Small intestine (tissue), 7 donors: Measurements from ENCODE around the gene KIF22. TPM values are rescaled to one million over a fixed set of nuclear protein-coding genes. Genes with fewer than 3 reads are reported as not detected.
"Not testable (repeated sequence)": the region's sequence is repeated elsewhere in the genome, so short reads cannot be mapped to it uniquely, and the experiment has no call there.

ENCODE experiments used
- DNase-seq, 2 donors: peaks; one replicate each; pipeline versions ENCODE4 v3.0.0 to v3.0.0-alpha.2; 2013
- FAIRE-seq: peaks from 2 replicates; lab custom pipeline; 2012; peaks lifted over from hg19 to GRCh38; lab: Jason Lieb, UNC
- H3K27ac ChIP-seq, 3 donors: one replicate each; pipeline ENCODE4 v1.5.1; 2013; ENCODE audit warnings: low read length in 2 of 3, mild to moderate bottlenecking in 2 of 3, control low read depth in 1 of 3, inconsistent platforms in 1 of 3, low read depth in 1 of 3, moderate library complexity in 1 of 3
- H3K27me3 ChIP-seq, 3 donors: one replicate each; pipeline ENCODE4 v1.6.1; 2013; ENCODE audit warnings: low read length in 3 of 3, inconsistent platforms in 1 of 3; ENCODE audit not compliant: control insufficient read depth in 3 of 3, insufficient read depth in 3 of 3
- H3K36me3 ChIP-seq, 3 donors: one replicate each; pipeline ENCODE4 v1.6.1; 2013; ENCODE audit warnings: low read length in 3 of 3, inconsistent platforms in 1 of 3, low read depth in 1 of 3, mild to moderate bottlenecking in 1 of 3, moderate library complexity in 1 of 3; ENCODE audit not compliant: control insufficient read depth in 3 of 3, insufficient read depth in 2 of 3
- H3K4me1 ChIP-seq, 3 donors: one replicate each; pipeline ENCODE4 v1.6.1; 2013; ENCODE audit warnings: low read length in 2 of 3, inconsistent platforms in 1 of 3, low read depth in 1 of 3, mild to moderate bottlenecking in 1 of 3, moderate library complexity in 1 of 3; ENCODE audit not compliant: control insufficient read depth in 3 of 3, insufficient read depth in 2 of 3
- H3K4me3 ChIP-seq, 3 donors: one replicate each; pipeline ENCODE4 v1.5.1; 2013; ENCODE audit warnings: low read length in 3 of 3, control low read depth in 1 of 3, inconsistent platforms in 1 of 3, low read depth in 1 of 3, mild to moderate bottlenecking in 1 of 3, moderate library complexity in 1 of 3
- H3K9me3 ChIP-seq, 2 donors: one replicate each; pipeline ENCODE4 v1.6.1; 2013; ENCODE audit warnings: low read depth in 1 of 2, low read length in 1 of 2; ENCODE audit not compliant: control insufficient read depth in 2 of 2, insufficient read depth in 1 of 2
- WGBS, 3 donors: extraction: QIAGEN DNeasy Blood & Tissue Kit; methylation state at CpG; one replicate each; pipeline ENCODE4 v1.1.7; 2013; 5-methylcytosine and 5-hydroxymethylcytosine counted together
- polyA plus RNA-seq, 4 donors: library from polyadenylated mRNA; stranded (reverse) in 3 of 4; unstranded in 1 of 4; fragments of 200-250 nt in 3 of 4; fragments of 120-200 nt in 1 of 4; gene quantifications; one replicate each; pipeline versions ENCODE4 v1.2.1 to v1.2.3, GENCODE V29; 2013
- donor health status: healthy with polysubstance abuse.
- donor health status: control.
- donor health status: control.
- donor health status: Bipolar disorder and iron deficiency.
- donor health status: healthy.

The KIF22 gene
- polyA plus RNA-seq, 4 donors: 17.0 to 61.7 (median 34.5) TPM

- WGBS, 3 donors: 41 to 51% (median 50%) methylated on average over 9 to 10 of the region's 10 CpGs
- no peak overlapping the region for H3K4me3 ChIP-seq
- H3K36me3 ChIP-seq: peaks cover 0 to 44% (median 0%) of the 10 kb centered on the region in 3 donors
- H3K27me3 ChIP-seq: no peaks in the 10 kb centered on the region
- H3K4me1 ChIP-seq: peaks cover 15 to 83% (median 22%) of the 10 kb centered on the region in 3 donors
- H3K27ac ChIP-seq: peak overlapping the region; percentile 88 to 90 (median 89)
- H3K9me3 ChIP-seq: no peaks in the 10 kb centered on the region
- DNase-seq (peak; percentile 67 to 82), FAIRE-seq (no peak)
Measured at GRCh38 chr16:29825145-29826044, 34.8 kb downstream of the KIF22 start.

- FAIRE-seq: no peak
- Histone ChIP-seq H3K4me1 (peaks cover 15 to 85% (median 22%) of the 10 kb centered on the region in 3 donors), H3K4me3 (no peak overlapping the region), H3K9me3 (no peaks in the 10 kb centered on the region), H3K36me3 (peaks cover 0 to 47% (median 0%) of the 10 kb centered on the region in 3 donors), H3K27ac (peak overlapping the region; percentile 88 to 90 (median 89)), H3K27me3 (no peaks in the 10 kb centered on the region)
- DNase-seq: peak in 1 of 2 donors; percentile 77
- 41 to 65% (median 61%) methylated on average over 4 to 6 of the region's 8 CpGs for WGBS, 3 donors
Measured at GRCh38 chr16:29826342-29826695, 35.8 kb downstream of the KIF22 start.

- peaks cover 8 to 41% (median 10%) of the 10 kb centered on the region in 3 donors for H3K4me1 ChIP-seq
- FAIRE-seq (no peak), DNase-seq (no peak)
- H3K36me3 ChIP-seq: peaks cover 13 to 64% (median 16%) of the 10 kb centered on the region in 3 donors
- H3K27me3 ChIP-seq: no peaks in the 10 kb centered on the region
- H3K9me3 ChIP-seq: no peaks in the 10 kb centered on the region
- H3K4me3 ChIP-seq: no peak overlapping the region
- H3K27ac ChIP-seq: peak overlapping the region in 1 of 3 donors; percentile 95
- WGBS, 3 donors: 94 to 99% (median 95%) methylated on average over 11 of the region's 11 CpGs
Measured at GRCh38 chr16:29830774-29831173, 40.2 kb downstream of the KIF22 start.

GRCh38 chr16:29831490-29831889, 40.9 kb downstream of the KIF22 start:
- peaks cover 14 to 66% (median 17%) of the 10 kb centered on the region in 3 donors for H3K36me3 ChIP-seq
- no peak for FAIRE-seq

GRCh38 chr16:29833219-29833618, 42.7 kb downstream of the KIF22 start:
- FAIRE-seq, H3K9me3 ChIP-seq, H3K27ac ChIP-seq, DNase-seq, H3K4me3 ChIP-seq, H3K27me3 ChIP-seq: not testable (repeated sequence)
- peaks cover 0 to 24% (median 0%) of the 10 kb centered on the region in 3 donors for H3K4me1 ChIP-seq
- H3K36me3 ChIP-seq: peaks cover 17 to 77% (median 21%) of the 10 kb centered on the region in 3 donors
- WGBS, 3 donors: 94 to 99% (median 95%) methylated on average over 4 of the region's 4 CpGs

More at GRCh38 chr16:29831490-29831889, 40.9 kb downstream of the KIF22 start:
- DNase-seq: no peak
- WGBS, 3 donors: 57 to 76% (median 70%) methylated on average over 2 of the region's 2 CpGs
- no peaks in the 10 kb centered on the region for H3K27me3 ChIP-seq
- peaks cover 5 to 35% (median 6%) of the 10 kb centered on the region in 3 donors for H3K4me1 ChIP-seq
- H3K4me3 ChIP-seq: no peak overlapping the region
- no peaks in the 10 kb centered on the region for H3K9me3 ChIP-seq
- no peak overlapping the region for H3K27ac ChIP-seq

GRCh38 chr16:29834079-29834478, 43.5 kb downstream of the KIF22 start:
- H3K9me3 ChIP-seq: no peaks in the 10 kb centered on the region
- FAIRE-seq: no peak
- no peak for DNase-seq
- H3K36me3 ChIP-seq: peaks cover 20 to 85% (median 24%) of the 10 kb centered on the region in 3 donors
- 90 to 98% (median 93%) methylated on average over 5 of the region's 5 CpGs for WGBS, 3 donors
- H3K4me1 ChIP-seq: peaks cover 0 to 17% (median 0%) of the 10 kb centered on the region in 3 donors
- no peak overlapping the region for H3K4me3 ChIP-seq
- no peaks in the 10 kb centered on the region for H3K27me3 ChIP-seq
- H3K27ac ChIP-seq: no peak overlapping the region

- WGBS, 3 donors: 87 to 95% (median 92%) methylated on average over 7 of the region's 7 CpGs
- no peak overlapping the region for H3K4me3 ChIP-seq
- no peak for FAIRE-seq
- no peak overlapping the region for H3K27ac ChIP-seq
- no peak for DNase-seq
- peaks cover 0 to 2% (median 0%) of the 10 kb centered on the region in 3 donors for H3K4me1 ChIP-seq
- H3K36me3 ChIP-seq: peaks cover 28 to 90% (median 32%) of the 10 kb centered on the region in 3 donors
- H3K27me3 ChIP-seq: no peaks in the 10 kb centered on the region
- H3K9me3 ChIP-seq: no peaks in the 10 kb centered on the region
Measured at GRCh38 chr16:29835926-29836325, 45.4 kb downstream of the KIF22 start.

GRCh38 chr16:29836623-29837022, 46.1 kb downstream of the KIF22 start:
- FAIRE-seq: no peak
- H3K9me3 ChIP-seq: no peaks in the 10 kb centered on the region
- no peak overlapping the region for H3K27ac ChIP-seq
- no peaks in the 10 kb centered on the region for H3K27me3 ChIP-seq
- no peak overlapping the region for H3K4me3 ChIP-seq
- no peak for DNase-seq
- no peaks in the 10 kb centered on the region for H3K4me1 ChIP-seq
- WGBS, 3 donors: 85 to 93% (median 90%) methylated on average over 15 of the region's 15 CpGs
- peaks cover 28 to 90% (median 36%) of the 10 kb centered on the region in 3 donors for H3K36me3 ChIP-seq
